ENCODE data around the gene ERF. TPM values are rescaled to one million over a fixed set of nuclear protein-coding genes. Genes with fewer than 3 reads are reported as not detected.
A peak's percentile ranks its signal among the peaks of the same experiment; 100 is the strongest.

Gene ERF
- total RNA-seq, 1 donor from 2014 or later = 51.6 TPM

- Histone ChIP-seq H3K9me3 (no peaks in the 10 kb centered on the region), H3K4me3 (no peak overlapping the region), H3K27me3 (no peaks in the 10 kb centered on the region), H3K4me1 (peaks cover 17 to 24% of the 10 kb centered on the region in 2 donors), H3K36me3 (peaks cover 76 to 78% of the 10 kb centered on the region in 2 donors), H3K27ac (no peak overlapping the region)
- intact Hi-C loops (cut with DNase I) = no loop called here
- no peak for TF ChIP-seq CTCF (IDR thresholded peaks at IDR 0.05)
- no peak for DNase-seq (ENCODE audit: low spot score in 2 of 2)
Observed at GRCh38 chr19:42289556-42290041, 34.7 kb upstream of the ERF start.

GRCh38 chr19:42288881-42289555 lies 34.1 kb upstream of the ERF start:
- DNase-seq (ENCODE audit: low spot score in 2 of 2) = no peak
- H3K9me3 ChIP-seq = no peaks in the 10 kb centered on the region
- H3K27ac ChIP-seq = no peak overlapping the region
- H3K4me1 ChIP-seq = peaks cover 18 to 25% of the 10 kb centered on the region in 2 donors
- peaks cover 70 to 72% of the 10 kb centered on the region in 2 donors for H3K36me3 ChIP-seq
- intact Hi-C loops (cut with DNase I) = no loop called here
- TF ChIP-seq CTCF (IDR thresholded peaks at IDR 0.05) = no peak
- no peak overlapping the region for H3K4me3 ChIP-seq
- H3K27me3 ChIP-seq = no peaks in the 10 kb centered on the region

- H3K4me1 ChIP-seq = peaks cover 18 to 25% of the 10 kb centered on the region in 2 donors
- no peak overlapping the region for H3K27ac ChIP-seq
- H3K27me3 ChIP-seq = no peaks in the 10 kb centered on the region
- DNase-seq (ENCODE audit: low spot score in 2 of 2) = no peak
- intact Hi-C loops (cut with DNase I) = no loop called here
- no peak overlapping the region for H3K4me3 ChIP-seq
- H3K36me3 ChIP-seq = peaks cover 64 to 66% of the 10 kb centered on the region in 2 donors
- H3K9me3 ChIP-seq = no peaks in the 10 kb centered on the region
- TF ChIP-seq CTCF (IDR thresholded peaks at IDR 0.05) = no peak
Observed at GRCh38 chr19:42288387-42288786, 33.5 kb upstream of the ERF start.

- H3K36me3 ChIP-seq = peaks cover 58 to 60% of the 10 kb centered on the region in 2 donors
- no peak for DNase-seq (ENCODE audit: low spot score in 2 of 2)
- TF ChIP-seq CTCF (IDR thresholded peaks at IDR 0.05) = no peak
- H3K27me3 ChIP-seq = no peaks in the 10 kb centered on the region
- no peak overlapping the region for H3K27ac ChIP-seq
- intact Hi-C loops (cut with DNase I) = no loop called here
- peaks cover 22 to 31% of the 10 kb centered on the region in 2 donors for H3K4me1 ChIP-seq
- no peaks in the 10 kb centered on the region for H3K9me3 ChIP-seq
- no peak overlapping the region for H3K4me3 ChIP-seq
Observed at GRCh38 chr19:42287827-42288107, 32.8 kb upstream of the ERF start.

- TF ChIP-seq CTCF (IDR thresholded peaks at IDR 0.05) = no peak
- Histone ChIP-seq H3K4me3 (peak overlapping the region in 1 of 2 donors; percentile 85), H3K9me3 (no peaks in the 10 kb centered on the region), H3K27me3 (no peaks in the 10 kb centered on the region), H3K27ac (peak overlapping the region; percentile 72 to 84), H3K4me1 (peaks cover 27 to 36% of the 10 kb centered on the region in 2 donors), H3K36me3 (peaks cover 52 to 54% of the 10 kb centered on the region in 2 donors)
- peak in 1 of 2 donors; percentile 67 for DNase-seq (ENCODE audit: low spot score in 2 of 2)
- intact Hi-C loops (cut with DNase I) = no loop called here
Observed at GRCh38 chr19:42287017-42287826, 32.3 kb upstream of the ERF start.

Data from ascending aorta (tissue), 2 donors.